ENCODE measurements around the gene DDX23.

The DDX23 gene

GRCh38 chr12:48814262-48815125, 37.5 kb downstream of the DDX23 start:
- Mint-ChIP-seq H3K9me3 (no peaks in the 10 kb centered on the region), H3K36me3 (ENCODE audit: low read depth) (no peaks in the 10 kb centered on the region), H3K27me3 (ENCODE audit: low read depth, poor library complexity) (peaks cover 23% of the 10 kb centered on the region), H3K4me3 (peak overlapping the region; percentile 89), H3K27ac (peak overlapping the region; percentile 75), H3K4me1 (peaks cover 89% of the 10 kb centered on the region)
- DNase-seq = peak; percentile 89
- TF ChIP-seq CTCF (IDR thresholded peaks at IDR 0.05) = peak; percentile 96

GRCh38 chr12:48813465-48814261, 38.3 kb downstream of the DDX23 start:
- peaks cover 85% of the 10 kb centered on the region for H3K4me1 Mint-ChIP-seq
- peak overlapping the region; percentile 89 for H3K4me3 Mint-ChIP-seq
- H3K36me3 Mint-ChIP-seq (ENCODE audit: low read depth) = no peaks in the 10 kb centered on the region
- no peak for TF ChIP-seq CTCF (IDR thresholded peaks at IDR 0.05)
- peak overlapping the region; percentile 75 for H3K27ac Mint-ChIP-seq
- H3K9me3 Mint-ChIP-seq = no peaks in the 10 kb centered on the region
- H3K27me3 Mint-ChIP-seq (ENCODE audit: low read depth, poor library complexity) = peaks cover 23% of the 10 kb centered on the region
- peak; percentile 39 for DNase-seq

GRCh38 chr12:48812389-48812788, 39.6 kb downstream of the DDX23 start:
- no peaks in the 10 kb centered on the region for H3K36me3 Mint-ChIP-seq (ENCODE audit: low read depth)
- peaks cover 82% of the 10 kb centered on the region for H3K4me1 Mint-ChIP-seq
- H3K9me3 Mint-ChIP-seq = no peaks in the 10 kb centered on the region
- H3K27me3 Mint-ChIP-seq (ENCODE audit: low read depth, poor library complexity) = peaks cover 19% of the 10 kb centered on the region
- TF ChIP-seq CTCF (IDR thresholded peaks at IDR 0.05) = no peak
- peak overlapping the region; percentile 68 for H3K4me3 Mint-ChIP-seq
- no peak for DNase-seq
- no peak overlapping the region for H3K27ac Mint-ChIP-seq

- peak overlapping the region; percentile 66 for H3K4me3 Mint-ChIP-seq
- peaks cover 11% of the 10 kb centered on the region for H3K27me3 Mint-ChIP-seq (ENCODE audit: low read depth, poor library complexity)
- no peaks in the 10 kb centered on the region for H3K36me3 Mint-ChIP-seq (ENCODE audit: low read depth)
- H3K27ac Mint-ChIP-seq = peak overlapping the region; percentile 97
- no peaks in the 10 kb centered on the region for H3K9me3 Mint-ChIP-seq
- no peak for DNase-seq
- TF ChIP-seq CTCF (IDR thresholded peaks at IDR 0.05) = no peak
- H3K4me1 Mint-ChIP-seq = peaks cover 77% of the 10 kb centered on the region
Observed at GRCh38 chr12:48811437-48812090, 40.4 kb downstream of the DDX23 start.

- H3K36me3 Mint-ChIP-seq (ENCODE audit: low read depth) = no peaks in the 10 kb centered on the region
- peaks cover 73% of the 10 kb centered on the region for H3K4me1 Mint-ChIP-seq
- no peaks in the 10 kb centered on the region for H3K9me3 Mint-ChIP-seq
- no peak for DNase-seq
- H3K27ac Mint-ChIP-seq = peak overlapping the region; percentile 97
- peaks cover 5% of the 10 kb centered on the region for H3K27me3 Mint-ChIP-seq (ENCODE audit: low read depth, poor library complexity)
- TF ChIP-seq CTCF (IDR thresholded peaks at IDR 0.05) = no peak
- H3K4me3 Mint-ChIP-seq = peak overlapping the region; percentile 66
Observed at GRCh38 chr12:48810903-48811431, 41.0 kb downstream of the DDX23 start.

All from nephron progenitor cell (in vitro differentiated cells).